Inflammatory macrophage treated with lipopolysaccharide for 1 hour (primary cell): ENCODE data around the gene ATP13A2.

Experiments
- DNase-seq, 2 donors: peaks; one replicate each; pipeline ENCODE4 v3.0.0-alpha.2; 2020 to 2022

Gene ATP13A2

DNA sequence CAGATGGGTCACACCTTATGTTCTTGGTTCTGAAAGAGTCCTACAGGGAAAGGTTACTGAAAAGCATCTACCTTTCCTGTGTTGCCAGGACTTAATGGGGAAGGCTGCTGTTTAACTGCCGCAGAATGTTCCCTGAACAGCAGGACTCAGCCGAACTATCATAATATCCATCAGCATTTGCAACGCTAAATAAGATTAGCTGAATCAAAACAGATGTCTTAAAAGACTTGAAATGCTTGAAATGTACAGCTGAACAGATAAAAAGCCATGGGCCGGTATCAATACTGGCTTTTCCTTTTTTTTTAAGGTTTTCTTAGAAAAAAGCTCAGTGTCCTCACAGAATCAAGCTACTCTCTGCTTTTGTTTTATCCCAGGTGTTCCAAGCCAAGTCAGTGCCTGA, 19.7 kb upstream of the ATP13A2 start:
- DNase-seq = no peak

- no peak for DNase-seq
Observed at GRCh38 chr1:17030206-17030605, 18.5 kb upstream of the ATP13A2 start.

DNA sequence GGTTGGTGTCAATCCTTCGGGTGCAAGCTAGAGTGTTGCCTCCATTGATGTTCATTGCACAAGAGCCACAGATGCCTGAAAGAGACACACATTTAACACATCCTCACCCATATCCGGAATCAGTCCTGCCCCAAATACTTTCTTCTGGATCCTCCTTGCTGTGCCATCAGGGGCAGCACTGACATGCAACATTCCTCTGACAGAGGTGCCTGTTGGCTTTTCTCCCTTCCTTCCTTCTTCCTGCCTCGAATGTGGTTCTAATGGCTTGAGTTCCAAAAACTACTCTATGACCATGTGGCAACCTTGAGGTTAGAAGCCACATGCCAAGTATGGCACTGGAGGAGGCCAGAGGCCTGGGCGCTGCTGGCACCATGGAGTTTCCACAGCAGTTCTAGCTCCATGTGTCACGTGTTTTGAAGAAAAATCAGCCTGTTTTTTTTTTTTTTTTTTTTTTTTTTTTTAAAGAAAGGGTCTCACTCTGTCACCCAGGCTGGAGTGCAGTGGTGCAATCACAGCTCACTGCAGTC, 17.0 kb upstream of the ATP13A2 start:
- DNase-seq = no peak

DNA sequence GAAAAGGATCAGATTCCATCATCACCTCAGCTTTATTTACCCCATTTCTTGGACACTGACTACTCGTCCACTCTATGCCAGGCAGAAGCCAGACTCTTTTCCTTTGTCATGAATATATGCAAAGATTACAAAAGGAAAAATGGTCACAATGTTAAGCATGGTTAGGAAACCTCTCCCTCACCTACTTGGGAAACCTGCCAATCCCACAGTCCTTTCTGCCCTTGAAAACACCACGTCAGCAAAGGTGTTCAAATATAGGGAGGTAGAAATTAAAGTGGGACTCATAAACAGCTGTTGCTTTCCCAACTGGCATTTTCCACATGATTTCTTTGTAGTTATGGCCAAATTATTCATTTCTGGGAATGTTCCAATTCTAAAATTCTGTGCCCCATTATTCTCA, 16.2 kb upstream of the ATP13A2 start:
- no peak for DNase-seq

GRCh38 chr1:17027403-17027802, 15.7 kb upstream of the ATP13A2 start:
- DNase-seq = peak; percentile 31 to 56

GRCh38 chr1:17024721-17025120, 13.0 kb upstream of the ATP13A2 start:
- DNase-seq = no peak

DNA sequence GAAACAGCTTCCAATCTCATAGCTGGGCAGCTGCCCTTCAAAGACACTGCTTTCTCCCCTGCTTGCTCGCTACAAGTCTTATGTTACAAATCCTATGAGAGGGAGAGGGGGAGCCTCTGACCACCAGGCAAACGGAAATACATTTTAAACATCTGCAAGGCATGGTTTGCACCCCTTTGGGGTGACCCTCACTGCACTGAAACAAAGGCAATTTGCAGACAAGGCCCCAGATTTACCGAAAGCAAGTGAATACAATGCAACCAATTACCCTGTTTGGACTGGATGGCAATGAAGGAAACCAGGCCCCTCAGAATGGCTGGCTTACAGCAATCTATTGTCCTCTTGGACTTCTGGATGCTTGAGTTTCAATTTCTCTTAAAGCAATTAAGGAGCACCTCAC, 11.8 kb upstream of the ATP13A2 start:
- no peak for DNase-seq

- peak; percentile 49 to 65 for DNase-seq
Observed at GRCh38 chr1:17023102-17023501, 11.4 kb upstream of the ATP13A2 start.

GRCh38 chr1:17021896-17022295, 10.2 kb upstream of the ATP13A2 start:
- no peak for DNase-seq

GRCh38 chr1:17020502-17020901, 8.8 kb upstream of the ATP13A2 start:
- DNase-seq = no peak

- DNase-seq = no peak
Observed at GRCh38 chr1:17018849-17019248, 7.1 kb upstream of the ATP13A2 start.

- no peak for DNase-seq
Observed at GRCh38 chr1:17017435-17017834, 5.7 kb upstream of the ATP13A2 start.

DNA sequence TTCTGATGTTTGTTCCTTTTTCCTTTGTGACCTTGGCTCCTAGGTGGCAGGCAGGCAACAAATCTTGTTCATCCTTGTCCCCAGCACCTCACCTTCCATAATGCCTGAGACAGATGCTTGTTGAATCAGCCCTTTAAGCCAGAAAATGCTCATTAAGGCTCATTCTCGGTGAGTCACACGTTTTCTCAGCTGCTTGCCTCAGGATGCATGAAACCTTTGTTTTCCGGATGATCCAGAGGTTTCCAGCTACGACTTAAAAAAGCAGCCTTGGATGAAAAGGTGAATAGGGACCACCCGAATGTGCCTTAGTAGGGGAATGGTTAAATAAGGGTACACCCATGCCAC, 4.6 kb upstream of the ATP13A2 start:
- no peak for DNase-seq

GRCh38 chr1:17014671-17015567, 3.2 kb upstream of the ATP13A2 start:
- no peak for DNase-seq

- peak; percentile 83 to 93 for DNase-seq
Observed at GRCh38 chr1:17013491-17014320, 2.0 kb upstream of the ATP13A2 start.

- no peak for DNase-seq
Observed at GRCh38 chr1:17012775-17013490, 1.2 kb upstream of the ATP13A2 start.

DNA sequence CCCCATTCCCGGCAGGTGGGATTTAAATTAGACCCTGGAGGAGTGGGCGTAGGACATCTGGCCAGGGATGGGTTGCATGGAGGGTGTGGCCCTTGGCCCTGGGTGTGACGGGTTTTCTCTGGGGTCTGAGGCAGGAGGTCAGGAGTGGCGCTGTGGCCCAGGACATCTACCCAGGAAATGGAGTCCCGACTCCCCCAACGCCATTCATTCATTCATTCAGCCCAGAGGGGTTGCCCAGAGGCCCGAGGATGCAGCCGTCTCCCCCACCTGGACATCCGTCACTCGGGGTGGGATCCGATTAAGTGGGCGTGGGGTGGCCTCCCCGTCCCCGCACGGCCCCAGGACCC, 663 bp downstream of the ATP13A2 start:
- no peak for DNase-seq

DNA sequence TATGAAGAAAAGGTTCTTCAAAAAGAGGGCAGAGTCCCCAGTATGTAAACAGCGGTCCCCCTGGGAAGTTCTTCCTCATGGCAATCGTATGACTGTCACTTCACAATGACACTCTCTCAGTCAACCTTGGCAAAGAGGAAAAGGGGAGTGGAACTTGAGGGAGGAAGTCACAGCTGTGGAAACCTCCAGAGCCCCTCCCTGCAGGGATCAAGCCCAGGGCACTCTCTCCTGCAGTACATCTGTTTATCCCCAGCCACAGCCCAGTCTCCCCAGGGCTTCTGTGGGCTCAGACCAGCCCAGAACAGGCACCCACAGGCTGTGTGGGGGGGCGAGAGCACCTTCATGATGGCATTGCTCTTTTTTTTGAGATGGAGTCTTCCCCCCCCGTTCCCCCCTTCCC, 2.0 kb downstream of the ATP13A2 start:
- DNase-seq = peak; percentile 67 to 72

GRCh38 chr1:17008208-17008855, 3.4 kb downstream of the ATP13A2 start:
- no peak for DNase-seq

GRCh38 chr1:17007121-17007520, 4.6 kb downstream of the ATP13A2 start:
- DNase-seq = no peak

DNA sequence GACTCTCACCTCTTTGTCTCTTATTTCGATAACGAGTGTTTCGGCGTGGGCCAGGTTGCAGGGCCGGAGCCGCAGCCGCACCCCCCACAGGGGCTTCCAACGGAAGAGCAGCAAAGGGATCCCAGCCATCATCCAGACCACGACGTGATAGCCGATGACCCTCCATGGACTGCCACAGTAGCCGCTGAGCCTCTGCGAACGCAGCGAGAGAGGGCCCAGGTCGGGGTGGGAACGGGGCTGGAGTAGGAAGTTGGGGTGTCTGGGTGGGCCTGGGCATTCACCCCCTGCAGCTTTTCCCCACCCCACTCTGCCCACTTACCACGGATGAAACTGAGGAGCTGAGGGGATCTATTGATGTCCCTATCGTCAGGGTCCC, 6.4 kb downstream of the ATP13A2 start:
- no peak for DNase-seq

- no peak for DNase-seq
Observed at GRCh38 chr1:17004466-17005364, 7.0 kb downstream of the ATP13A2 start.
